GM21423 (cell line): Measurements from ENCODE around the gene OR10A3.

ENCODE experiments used
- ATAC-seq: cut with Tn5 transposase; IDR thresholded peaks from one replicate; pipeline ENCODE4 v1.9.1; 2021; ENCODE audit warnings: mild to moderate bottlenecking, moderate library complexity; ENCODE audit not compliant: unreplicated experiment

The OR10A3 gene

GRCh38 chr11:7892840-7893254 lies 48.7 kb downstream of the OR10A3 start:
- ATAC-seq: peak; percentile 68

- peak; percentile 61 for ATAC-seq
Observed at GRCh38 chr11:7892059-7892699, 49.3 kb downstream of the OR10A3 start.

- ATAC-seq: no peak
Observed at GRCh38 chr11:7890417-7891172, 50.9 kb downstream of the OR10A3 start.

GRCh38 chr11:7889985-7890384 lies 51.5 kb downstream of the OR10A3 start:
- ATAC-seq: no peak
